ENCODE measurements around the gene METTL21A.

METTL21A gene

DNA sequence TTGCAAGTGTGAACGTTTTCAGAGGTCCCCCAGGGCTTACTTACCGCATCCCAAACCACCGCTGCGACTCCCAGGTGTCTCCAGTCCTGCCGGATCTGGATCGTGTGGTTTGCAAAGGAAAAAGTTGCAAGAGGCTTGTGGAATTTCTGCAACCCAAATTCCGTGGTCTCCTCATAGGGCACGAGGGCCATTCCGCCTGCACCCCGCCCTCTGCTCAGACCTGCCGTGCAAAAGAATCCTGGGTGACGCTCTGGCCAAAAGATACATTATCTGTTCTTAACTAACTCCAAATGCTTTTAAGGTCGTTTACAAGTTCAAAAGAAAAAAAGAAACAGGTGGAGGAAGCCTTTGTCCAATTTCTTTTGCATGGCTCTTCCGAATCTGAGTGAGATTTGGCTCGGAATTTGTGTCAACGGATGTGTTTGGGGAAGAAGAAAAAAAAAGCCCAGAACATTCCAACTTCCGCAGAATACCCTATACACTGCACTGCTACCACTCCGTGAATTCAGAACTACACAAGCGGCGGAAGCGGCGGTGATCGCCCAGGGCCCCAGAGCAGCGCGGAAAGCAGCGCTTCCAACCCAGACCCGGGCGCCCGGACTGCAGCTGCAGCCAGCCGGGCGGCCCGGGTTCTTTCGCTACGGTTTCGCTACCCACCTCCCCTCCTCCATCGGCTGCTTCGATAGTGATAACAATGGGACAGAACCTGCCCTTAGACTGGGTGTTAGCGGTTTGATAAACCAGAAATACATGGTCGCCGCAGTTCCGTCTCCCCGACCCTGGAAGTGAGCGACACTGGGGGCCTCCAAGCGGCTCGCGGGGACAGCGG, 795 bp downstream of the METTL21A start:
- peak; percentile 72 for DNase-seq
- peak; percentile 33 for ATAC-seq

DNA sequence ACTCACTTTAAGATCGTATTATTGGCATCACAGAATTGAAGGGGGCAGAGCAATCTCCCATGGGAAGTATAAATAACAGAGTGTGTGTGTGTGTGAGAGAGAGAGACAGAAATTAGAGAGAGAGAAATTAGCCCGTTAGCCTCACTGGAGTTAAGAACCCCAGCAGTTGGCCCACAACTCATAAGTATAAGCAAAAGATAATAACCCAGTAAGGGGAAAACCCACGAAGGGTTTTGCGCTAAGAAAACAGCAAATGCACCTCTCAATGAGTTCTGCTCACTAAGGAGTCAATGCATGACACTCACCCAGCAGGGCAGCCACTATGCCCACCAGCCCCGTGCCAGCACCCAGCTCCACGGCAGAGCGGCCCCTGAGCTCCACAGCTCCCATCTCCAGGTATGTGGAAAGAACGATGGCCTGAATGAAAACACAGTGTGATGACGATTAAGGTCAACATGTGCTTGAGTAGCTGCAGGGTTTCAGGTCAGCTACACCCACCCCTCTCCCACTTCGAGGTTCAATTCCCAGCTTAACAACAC, 3.6 kb downstream of the METTL21A start:
- ATAC-seq: no peak
- no peak for DNase-seq

DNA sequence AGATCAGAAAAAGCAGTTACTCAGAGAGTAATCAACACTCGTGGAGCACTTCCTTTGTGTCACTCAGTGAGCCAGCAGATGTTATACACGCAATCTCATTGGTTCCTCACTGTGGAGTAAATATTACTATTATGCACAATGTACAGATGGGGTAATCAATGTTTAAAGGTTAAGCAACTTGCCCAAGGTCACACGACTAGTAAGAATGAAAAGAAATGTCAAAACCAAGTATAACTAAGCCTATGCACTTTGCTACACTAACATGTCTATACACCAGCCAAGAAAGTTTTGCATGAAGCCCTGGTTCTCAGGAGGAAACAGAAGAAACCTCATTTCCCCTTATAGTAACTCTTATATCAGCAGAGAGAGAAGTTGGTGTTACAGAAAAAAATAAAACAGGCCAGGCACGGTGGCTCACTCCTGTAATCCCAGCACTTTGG, 5.4 kb downstream of the METTL21A start:
- DNase-seq (no peak), ATAC-seq (no peak)

DNA sequence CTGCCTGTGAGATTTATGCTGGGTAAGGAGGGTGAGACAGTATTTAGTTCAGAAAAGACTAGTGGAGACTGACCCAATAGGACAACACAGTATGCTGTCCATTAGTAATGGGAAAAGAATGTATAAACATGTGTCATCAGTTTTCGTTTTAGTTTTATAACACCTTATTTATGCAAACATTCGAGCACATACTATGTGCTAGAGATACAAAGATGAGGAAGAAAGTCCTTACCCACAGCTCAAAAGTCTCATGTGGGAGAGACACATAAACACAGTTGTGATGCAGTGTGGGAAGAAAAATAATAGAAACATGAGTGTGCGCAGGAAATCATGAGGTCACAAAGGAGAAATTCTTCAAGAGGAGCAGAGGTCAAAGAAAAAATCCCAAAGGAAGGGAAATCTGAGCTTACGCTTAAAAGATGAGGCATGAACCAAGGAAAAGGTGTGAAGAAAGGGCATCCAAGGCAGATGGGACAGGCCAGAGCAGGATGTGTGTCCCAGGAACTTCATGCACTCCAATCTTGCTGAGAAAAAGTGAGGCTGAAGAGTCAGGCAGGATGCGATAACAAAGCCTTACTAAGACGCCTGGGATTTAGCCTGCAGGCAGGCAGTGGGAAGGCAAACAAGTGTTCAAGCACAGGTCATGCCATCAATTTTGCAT, 8.1 kb downstream of the METTL21A start:
- no peak for ATAC-seq
- no peak for DNase-seq

- ATAC-seq (no peak), DNase-seq (no peak)
These were observed 9.0 kb downstream of the METTL21A start for GRCh38 chr2:207616185-207616584.

DNA sequence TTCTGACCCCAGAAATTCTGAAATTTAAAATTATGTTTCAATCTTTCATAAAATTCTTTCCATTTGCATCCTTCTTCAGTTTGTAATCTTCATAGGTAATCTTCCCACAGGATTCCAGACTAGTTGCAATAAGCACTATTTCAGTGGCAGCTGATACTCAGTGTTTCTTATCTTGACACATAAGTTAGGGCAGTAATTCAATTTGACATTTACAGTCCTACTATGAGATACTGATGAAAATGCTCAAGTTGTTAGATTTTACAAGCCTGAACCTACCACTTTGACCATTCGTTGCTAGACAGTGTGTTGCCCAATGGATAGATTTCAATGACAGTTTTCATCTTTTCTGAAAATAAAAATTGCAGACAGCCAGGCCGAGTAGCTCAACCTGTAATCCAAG, 10.4 kb downstream of the METTL21A start:
- DNase-seq (no peak), ATAC-seq (no peak)

- DNase-seq (no peak), ATAC-seq (no peak)
These were observed 12.5 kb downstream of the METTL21A start for GRCh38 chr2:207612714-207613113.

GRCh38 chr2:207606829-207607228, 18.4 kb downstream of the METTL21A start:
- DNase-seq (no peak), ATAC-seq (no peak)

GRCh38 chr2:207606399-207606798, 18.8 kb downstream of the METTL21A start:
- DNase-seq (no peak), ATAC-seq (no peak)

DNA sequence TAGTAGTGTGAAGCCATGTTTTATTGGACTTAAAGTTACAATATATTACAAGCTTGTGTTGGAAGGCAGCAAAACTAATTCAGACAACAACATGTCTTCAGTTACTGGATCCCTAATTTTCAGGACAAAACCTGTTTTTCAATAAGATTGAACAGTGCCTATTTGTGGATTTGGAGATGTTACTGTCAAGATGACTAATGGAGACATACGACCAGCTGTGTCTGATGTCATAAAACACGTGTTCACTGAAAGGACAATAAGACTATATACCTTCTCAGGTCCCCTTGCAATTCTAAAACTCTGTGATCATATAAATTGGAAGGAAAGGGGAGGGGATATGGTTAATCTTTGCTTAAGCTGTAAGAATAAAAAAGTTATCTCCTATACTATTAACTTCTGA, 21.7 kb downstream of the METTL21A start:
- no peak for DNase-seq
- ATAC-seq: no peak

DNA sequence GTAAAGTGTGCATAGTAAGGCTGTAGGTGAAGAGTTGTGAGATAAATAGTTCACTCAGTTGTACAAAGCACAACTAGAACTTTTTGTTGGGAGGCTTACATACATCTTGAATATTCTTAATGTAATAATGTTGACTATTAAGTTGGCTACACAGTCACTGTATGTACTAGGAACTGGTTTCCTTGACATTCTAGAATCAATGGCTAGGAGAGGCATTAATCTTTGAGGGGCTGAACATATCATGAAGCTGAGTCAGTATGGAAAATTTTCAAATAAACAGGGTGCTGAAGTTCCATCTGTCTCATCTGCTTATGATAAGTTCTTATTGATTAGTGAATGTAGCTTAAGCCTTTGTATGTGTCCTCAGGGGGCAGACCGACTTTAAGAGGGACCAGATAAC, 23.4 kb downstream of the METTL21A start:
- no peak for DNase-seq
- ATAC-seq: no peak

DNA sequence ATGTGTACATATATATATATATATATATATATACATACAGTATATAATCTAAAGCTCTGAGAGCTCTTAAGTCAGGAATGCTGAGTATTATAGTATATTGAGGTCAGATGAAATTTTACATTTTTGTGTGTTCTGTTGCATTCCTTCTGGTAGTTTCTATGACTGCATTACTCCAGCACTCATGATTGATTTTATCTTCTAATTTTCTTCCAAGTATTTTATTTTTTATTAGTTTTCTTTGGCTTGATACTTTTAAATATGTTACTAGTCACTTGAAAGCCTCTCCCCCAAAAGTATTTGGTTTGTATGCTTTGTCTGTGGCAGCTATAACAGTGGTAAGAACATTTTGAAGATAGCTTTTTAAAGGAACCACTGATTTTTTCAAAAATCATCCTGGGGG, 25.0 kb downstream of the METTL21A start:
- no peak for ATAC-seq
- DNase-seq: no peak

DNA sequence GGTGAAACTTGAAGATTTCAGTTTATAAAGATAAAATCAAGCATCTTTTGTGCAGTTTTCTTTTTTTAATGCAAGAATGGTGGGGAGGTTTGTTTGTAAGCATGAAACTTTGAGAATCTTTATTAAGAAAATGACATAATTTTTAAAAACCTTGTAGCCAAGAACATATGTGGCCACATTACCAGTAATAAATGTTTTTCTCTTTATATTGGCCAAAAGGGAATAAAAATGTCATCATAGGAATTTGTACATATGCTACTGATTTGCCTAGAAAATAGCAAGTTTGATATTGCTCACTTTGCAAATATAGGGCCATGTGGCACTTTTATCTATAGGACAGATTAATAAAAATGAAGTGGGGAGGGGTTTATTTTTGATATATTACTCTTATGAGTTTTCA, 25.6 kb downstream of the METTL21A start:
- no peak for ATAC-seq

DNA sequence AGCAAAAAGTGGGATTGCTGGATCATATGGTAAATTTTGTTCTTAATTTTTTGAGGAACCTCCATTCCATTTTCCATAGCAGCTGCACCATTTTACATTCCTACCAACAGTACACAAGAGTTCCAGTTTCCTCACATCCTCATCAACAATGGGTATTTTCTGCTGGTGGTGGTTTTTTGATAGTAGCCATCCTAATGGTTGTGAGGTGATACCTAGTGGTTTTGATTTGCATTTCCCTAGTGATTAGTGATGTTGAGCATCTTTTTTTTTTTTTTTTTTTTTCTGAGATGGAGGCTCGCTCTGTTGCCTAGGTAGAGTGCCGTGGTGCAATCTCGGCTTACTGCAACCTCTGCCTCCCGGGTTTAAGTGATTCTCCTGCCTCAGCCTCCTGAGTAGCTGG, 30.5 kb downstream of the METTL21A start:
- DNase-seq (no peak), ATAC-seq (no peak)

More for the DNA sequence above, 25.6 kb downstream of the METTL21A start:
- DNase-seq: no peak

- no peak for DNase-seq
- ATAC-seq: no peak
These were observed 30.9 kb downstream of the METTL21A start for GRCh38 chr2:207594264-207594663.

GRCh38 chr2:207593277-207593676, 31.9 kb downstream of the METTL21A start:
- no peak for ATAC-seq
- DNase-seq: no peak

- DNase-seq (no peak), ATAC-seq (no peak)
These were observed 36.1 kb downstream of the METTL21A start for GRCh38 chr2:207589143-207589542.

DNA sequence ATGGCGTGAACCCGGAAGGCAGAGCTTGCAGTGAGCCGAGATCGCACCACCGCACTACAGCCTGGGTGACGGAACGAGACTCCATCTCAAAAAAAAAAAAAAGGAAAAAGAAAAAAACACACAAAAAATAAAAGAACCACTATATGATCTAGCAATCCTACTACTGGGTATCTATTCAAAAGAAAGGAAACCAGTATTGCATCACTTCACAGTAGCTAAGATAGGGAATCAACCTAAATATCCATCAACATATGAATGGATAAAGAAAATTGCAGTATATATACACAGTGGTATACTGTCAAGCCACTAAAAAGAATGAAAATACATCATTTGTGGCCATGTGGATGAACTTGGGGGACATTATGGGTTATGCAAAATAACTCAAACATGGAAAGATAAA, 37.9 kb downstream of the METTL21A start:
- DNase-seq (no peak), ATAC-seq (no peak)

DNA sequence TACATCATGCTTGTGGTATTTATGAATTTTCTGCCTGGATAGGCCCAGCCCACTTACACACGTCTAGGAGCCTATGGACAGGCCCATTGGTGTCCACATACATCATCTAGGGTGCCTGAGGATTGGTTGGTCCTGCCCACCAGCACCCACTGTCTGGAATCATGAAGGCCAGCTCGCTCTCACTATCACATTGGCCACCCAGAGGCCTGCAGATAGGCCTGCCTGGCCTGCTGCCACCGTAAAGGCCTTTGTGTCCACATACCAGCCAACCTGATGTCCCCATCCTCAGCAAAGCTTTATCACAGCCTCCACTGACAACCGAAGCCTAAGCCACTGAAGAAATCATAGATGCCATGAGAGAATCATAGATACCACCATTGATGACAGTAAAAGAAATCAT, 40.2 kb downstream of the METTL21A start:
- DNase-seq (no peak), ATAC-seq (no peak)

- DNase-seq (no peak), ATAC-seq (no peak)
These were observed 53.8 kb downstream of the METTL21A start for GRCh38 chr2:207571370-207571769.

DNA sequence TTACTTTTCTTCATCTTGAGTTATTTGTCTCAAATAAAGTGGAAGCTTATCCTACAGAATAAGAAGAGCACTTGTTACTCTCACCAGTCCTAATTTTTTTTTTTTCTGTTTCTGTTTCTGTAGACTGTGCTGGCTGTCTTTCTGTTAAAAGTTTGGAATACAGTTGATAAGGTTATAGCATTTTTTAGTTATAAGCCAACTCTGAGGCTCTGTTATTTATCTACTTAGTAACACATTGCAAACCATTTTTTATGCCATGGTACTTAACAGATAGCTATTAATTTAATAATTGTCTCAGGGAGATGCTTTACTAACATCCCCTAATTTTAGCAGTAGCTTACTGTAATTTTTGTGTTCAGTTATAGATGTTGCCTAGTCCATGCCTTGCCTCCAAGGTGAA, 57.5 kb downstream of the METTL21A start:
- no peak for ATAC-seq
- DNase-seq: no peak

DNA sequence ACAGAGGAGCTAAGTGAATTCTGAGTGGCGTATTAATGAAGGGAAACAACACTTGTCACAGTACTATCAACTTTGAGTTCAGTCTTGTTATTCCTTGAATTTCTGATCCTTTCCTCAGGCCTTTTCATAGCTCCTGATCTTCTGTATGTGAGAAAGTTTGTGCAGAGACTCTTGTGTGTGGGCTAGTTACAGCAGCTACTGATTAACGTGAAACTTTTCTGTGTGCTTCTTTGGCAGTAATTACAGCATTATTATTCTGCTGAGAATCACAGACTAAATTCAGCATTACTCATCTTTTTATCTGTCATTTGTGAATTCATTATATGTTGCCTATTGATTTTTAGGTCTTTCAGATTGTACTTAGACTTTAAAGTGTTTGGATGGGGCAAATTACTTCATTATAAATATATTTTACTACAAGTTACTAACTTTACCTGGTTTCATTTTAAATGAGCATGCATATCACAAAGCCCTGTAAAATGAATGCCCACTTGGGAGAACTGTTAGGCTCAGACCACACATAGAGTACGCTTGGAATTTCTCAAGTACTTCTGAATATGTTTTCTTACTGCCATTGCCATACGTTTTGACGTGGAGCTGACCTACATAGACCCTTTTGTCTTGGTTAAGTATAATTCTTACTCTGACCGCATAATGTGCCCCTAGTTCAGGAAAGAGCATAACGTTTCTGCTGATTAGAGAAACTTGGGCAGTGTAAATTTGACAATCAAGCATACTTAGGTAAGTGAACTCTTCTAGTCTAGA, 59.3 kb downstream of the METTL21A start:
- no peak for ATAC-seq
- no peak for DNase-seq
